ENCODE measurements around the gene HNF1A. TPM values are rescaled to one million over a fixed set of nuclear protein-coding genes. Genes with fewer than 3 reads are reported as not detected.
A peak's percentile ranks its signal among the peaks of the same experiment; 100 is the strongest.

The HNF1A gene
- total and polyA plus RNA-seq, 2 of the 4 experiments (the other 2 are of a cell fraction) = under 0.01 TPM; not detected in 1

GRCh38 chr12:121015825-121016766, 37.8 kb downstream of the HNF1A start, which contains the start of gene C12orf43:
Gene C12orf43, minus strand, starts transcription at chr12:121016487. Its CDS starts 13 bp downstream, at chr12:121016474.
- peak within 1 kb of the TSS; percentile 92; the same call in 1 of the 2 replicates for H3K23ac ChIP-seq (ENCODE audit: low read depth, low read length)
- H3K79me1 ChIP-seq (ENCODE audit: low read depth in 1 of 2, low read length in 2 of 2) = peaks cover 12 to 15% of the 10 kb centered on the region in 2 experiments
- H2BK15ac ChIP-seq (ENCODE audit: low read depth, low read length) = no peak within 1 kb of the TSS
- no peak within 1 kb of the TSS for H2BK120ac ChIP-seq (ENCODE audit: low read depth, low read length)
- H4K5ac ChIP-seq (ENCODE audit: low read depth, low read length) = peak within 1 kb of the TSS; percentile 72
- H3K14ac ChIP-seq (replicated peaks; ENCODE audit: low read depth, low read length) = peak within 1 kb of the TSS; percentile 87
- peak within 1 kb of the TSS; percentile 54 for H2BK5ac ChIP-seq (ENCODE audit: low read depth, low read length, poor library complexity, severe bottlenecking)
- peaks cover 4% of the 10 kb centered on the region; the same call in 1 of the 2 replicates for H3K36me3 ChIP-seq (ENCODE audit: control insufficient read depth, insufficient read depth, low read length)
- in situ Hi-C loops (cut with MboI; ENCODE audit: low sequenced_read_pairs) = no loop called here
- peak within 1 kb of the TSS; percentile 84 for H2AK9ac ChIP-seq (replicated peaks; ENCODE audit: low read depth, low read length, poor library complexity)
- no TSS peak for BruUV-seq (replicated peaks)
- no peaks in the 10 kb centered on the region for H3K9me3 ChIP-seq (ENCODE audit: control insufficient read depth, insufficient read depth, low read length)
- no peak within 1 kb of the TSS; the same call in 1 of the 2 replicates for H3K56ac ChIP-seq (ENCODE audit: extremely low read depth, insufficient read depth, low read length)
- CTCF ChIA-PET = no interaction called here
- H4K20me1 ChIP-seq (ENCODE audit: insufficient read depth, low read length) = no peaks in the 10 kb centered on the region
- dilution Hi-C loops (cut with HindIII; ENCODE audit: low sequenced_read_pairs, unreplicated experiment) = no loop called here
- ATAC-seq (ENCODE audit: low read depth) = peak; percentile 100
- TF ChIP-seq MXI1 (IDR thresholded peaks at IDR 0.05; ENCODE audit: borderline replicate concordance, low read depth, low read length) (peak; percentile 90), SMC3 (IDR thresholded peaks at IDR 0.05; ENCODE audit: low read depth, low read length) (no peak), POLR2A (IDR thresholded peaks at IDR 0.05; ENCODE audit: low read depth, low read length) (peak; percentile 65; the same call in 1 of the 2 replicates), RFX5 (IDR thresholded peaks at IDR 0.05; ENCODE audit: low read depth, low read length) (no peak), RCOR1 (IDR thresholded peaks at IDR 0.05; ENCODE audit: insufficient replicate concordance, low read length) (no peak), FOS (IDR thresholded peaks at IDR 0.05; ENCODE audit: low read depth, low read length) (no peak), MAFK (IDR thresholded peaks at IDR 0.05; ENCODE audit: low read depth, low read length) (no peak), USF2 (IDR thresholded peaks at IDR 0.05; ENCODE audit: low read depth, low read length) (peak; percentile 75), BHLHE40 (IDR thresholded peaks at IDR 0.05; ENCODE audit: low read depth, low read length) (peak; percentile 57; the same call in 1 of the 2 replicates)
- TF ChIP-seq, protein P1, sequence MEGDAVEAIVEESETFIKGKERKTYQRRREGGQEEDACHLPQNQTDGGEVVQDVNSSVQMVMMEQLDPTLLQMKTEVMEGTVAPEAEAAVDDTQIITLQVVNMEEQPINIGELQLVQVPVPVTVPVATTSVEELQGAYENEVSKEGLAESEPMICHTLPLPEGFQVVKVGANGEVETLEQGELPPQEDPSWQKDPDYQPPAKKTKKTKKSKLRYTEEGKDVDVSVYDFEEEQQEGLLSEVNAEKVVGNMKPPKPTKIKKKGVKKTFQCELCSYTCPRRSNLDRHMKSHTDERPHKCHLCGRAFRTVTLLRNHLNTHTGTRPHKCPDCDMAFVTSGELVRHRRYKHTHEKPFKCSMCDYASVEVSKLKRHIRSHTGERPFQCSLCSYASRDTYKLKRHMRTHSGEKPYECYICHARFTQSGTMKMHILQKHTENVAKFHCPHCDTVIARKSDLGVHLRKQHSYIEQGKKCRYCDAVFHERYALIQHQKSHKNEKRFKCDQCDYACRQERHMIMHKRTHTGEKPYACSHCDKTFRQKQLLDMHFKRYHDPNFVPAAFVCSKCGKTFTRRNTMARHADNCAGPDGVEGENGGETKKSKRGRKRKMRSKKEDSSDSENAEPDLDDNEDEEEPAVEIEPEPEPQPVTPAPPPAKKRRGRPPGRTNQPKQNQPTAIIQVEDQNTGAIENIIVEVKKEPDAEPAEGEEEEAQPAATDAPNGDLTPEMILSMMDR (conservative IDR thresholded peaks at IDR 0.05; ENCODE audit: low read depth, low read length) = no peak
- TF ChIP-seq, protein P2, sequence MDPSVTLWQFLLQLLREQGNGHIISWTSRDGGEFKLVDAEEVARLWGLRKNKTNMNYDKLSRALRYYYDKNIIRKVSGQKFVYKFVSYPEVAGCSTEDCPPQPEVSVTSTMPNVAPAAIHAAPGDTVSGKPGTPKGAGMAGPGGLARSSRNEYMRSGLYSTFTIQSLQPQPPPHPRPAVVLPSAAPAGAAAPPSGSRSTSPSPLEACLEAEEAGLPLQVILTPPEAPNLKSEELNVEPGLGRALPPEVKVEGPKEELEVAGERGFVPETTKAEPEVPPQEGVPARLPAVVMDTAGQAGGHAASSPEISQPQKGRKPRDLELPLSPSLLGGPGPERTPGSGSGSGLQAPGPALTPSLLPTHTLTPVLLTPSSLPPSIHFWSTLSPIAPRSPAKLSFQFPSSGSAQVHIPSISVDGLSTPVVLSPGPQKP (IDR thresholded peaks at IDR 0.05; ENCODE audit: borderline replicate concordance, low read depth, low read length) = no peak
- H3K27me3 ChIP-seq (ENCODE audit: control insufficient read depth, insufficient read depth, low read length) = peaks cover 9% of the 10 kb centered on the region; the same call in 1 of the 2 replicates
- POLR2A ChIA-PET (ENCODE audit: unreplicated experiment) = no interaction called here
- no peak within 1 kb of the TSS for H2BK20ac ChIP-seq (ENCODE audit: low read depth, low read length)
- H2AFZ ChIP-seq (replicated peaks; ENCODE audit: low read length, poor library complexity) = peak within 1 kb of the TSS; percentile 99
- DNase-seq = peak; percentile 87
- H3K4me1 ChIP-seq (ENCODE audit: control insufficient read depth, insufficient read depth, low read length) = no peaks in the 10 kb centered on the region
- 0% methylated on average over 11 of the region's 34 CpGs; no CpG with 5 or more reads in 1 of the 2 experiments for WGBS, 2 experiments (ENCODE audit: extremely low coverage in 2 of 2, insufficient read length in 1 of 2)
- H3K18ac ChIP-seq (ENCODE audit: low read depth, low read length) = no peak within 1 kb of the TSS
- peak within 1 kb of the TSS; percentile 79 for H3K4ac ChIP-seq (ENCODE audit: low read depth, low read length)
- peak within 1 kb of the TSS; percentile 76 for H3K4me2 ChIP-seq (ENCODE audit: low read depth, low read length)
- H4K91ac ChIP-seq (ENCODE audit: insufficient read depth, low read depth, low read length) = peak within 1 kb of the TSS; percentile 30; the same call in 1 of the 2 replicates
- peak within 1 kb of the TSS; percentile 91 for H3K4me3 ChIP-seq (ENCODE audit: insufficient read depth, low read depth, low read length)
- intact Hi-C loops (cut with micrococcal nuclease) = no loop called here
- 0 out of 2 replicates have a peak, but pooled peaks cover 6% of the 10 kb centered on the region for H3K9me1 ChIP-seq (ENCODE audit: insufficient read depth, low read length)
- H2AK5ac ChIP-seq (ENCODE audit: low read depth, low read length) = no peak within 1 kb of the TSS
- H3K27ac ChIP-seq (ENCODE audit: insufficient read depth, low read length) = peak within 1 kb of the TSS; percentile 58
- peak within 1 kb of the TSS; percentile 79 for H3K9ac ChIP-seq (ENCODE audit: low read depth, low read length)
- H4K8ac ChIP-seq (ENCODE audit: low read depth in 2 of 2, low read length in 2 of 2) = peak within 1 kb of the TSS; percentile 37 to 96; a peak in 3 of 4 replicates

All from IMR-90 (cell line).